ENCODE results near the gene GLCCI1.
A peak's percentile ranks its signal among the peaks of the same experiment; 100 is the strongest.

GLCCI1 gene

GRCh38 chr7:7964250-7964649 lies 4.3 kb upstream of the GLCCI1 start:
- DNase-seq: no peak

DNA sequence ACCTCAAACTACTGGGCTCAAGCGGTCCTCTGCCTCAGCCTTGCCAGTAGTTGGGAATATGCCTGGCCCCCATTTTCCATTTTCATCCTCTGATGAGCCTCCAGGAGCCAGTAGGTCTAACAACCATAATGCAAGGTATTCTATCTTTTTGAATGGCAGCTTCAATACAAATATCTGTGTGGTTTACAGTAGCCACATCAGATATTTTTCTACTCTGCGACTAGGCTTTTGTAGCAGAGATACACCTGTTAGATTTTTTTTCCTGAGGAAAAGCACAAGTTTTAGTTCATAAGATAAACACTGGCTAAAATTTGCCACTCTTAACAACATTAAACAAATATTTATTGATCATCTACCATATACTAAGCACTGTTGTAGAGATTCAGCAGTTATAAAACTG lies 3.9 kb upstream of the GLCCI1 start:
- DNase-seq: no peak

GRCh38 chr7:7965301-7965700 lies 3.3 kb upstream of the GLCCI1 start:
- DNase-seq: no peak

- no peak for DNase-seq
Observed at GRCh38 chr7:7966141-7966734, 2.4 kb upstream of the GLCCI1 start.

DNA sequence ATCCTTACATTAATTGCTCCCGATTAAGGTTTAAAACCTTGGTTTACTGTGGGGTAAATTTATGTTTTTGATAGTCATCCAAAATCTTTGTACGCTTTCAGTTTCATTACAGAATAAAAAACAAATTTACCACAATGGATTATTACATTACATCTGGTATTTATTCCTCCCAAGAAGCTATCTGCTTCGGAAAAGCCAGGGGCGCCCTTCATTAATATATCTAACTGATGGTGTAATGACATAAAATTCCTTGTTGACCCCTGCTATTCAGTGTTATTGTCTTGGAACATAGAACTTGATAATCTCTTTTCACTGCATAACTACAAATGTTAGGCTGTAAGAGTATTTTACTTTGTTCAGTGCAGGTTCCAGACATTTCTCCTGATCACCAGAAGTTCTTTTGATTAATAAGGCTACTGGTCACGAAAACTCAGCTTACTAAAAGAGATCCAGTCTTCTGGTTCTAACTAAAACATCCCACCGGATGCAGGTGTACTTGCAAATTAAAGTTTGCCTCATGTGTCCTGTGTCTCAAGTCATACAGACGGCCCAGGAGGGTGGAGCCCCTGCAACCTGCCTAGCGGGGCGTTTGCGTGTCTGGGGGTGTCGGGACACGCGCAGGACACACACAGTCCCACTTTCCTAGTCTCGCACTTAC lies 581 bp upstream of the GLCCI1 start:
- DNase-seq: no peak

DNA sequence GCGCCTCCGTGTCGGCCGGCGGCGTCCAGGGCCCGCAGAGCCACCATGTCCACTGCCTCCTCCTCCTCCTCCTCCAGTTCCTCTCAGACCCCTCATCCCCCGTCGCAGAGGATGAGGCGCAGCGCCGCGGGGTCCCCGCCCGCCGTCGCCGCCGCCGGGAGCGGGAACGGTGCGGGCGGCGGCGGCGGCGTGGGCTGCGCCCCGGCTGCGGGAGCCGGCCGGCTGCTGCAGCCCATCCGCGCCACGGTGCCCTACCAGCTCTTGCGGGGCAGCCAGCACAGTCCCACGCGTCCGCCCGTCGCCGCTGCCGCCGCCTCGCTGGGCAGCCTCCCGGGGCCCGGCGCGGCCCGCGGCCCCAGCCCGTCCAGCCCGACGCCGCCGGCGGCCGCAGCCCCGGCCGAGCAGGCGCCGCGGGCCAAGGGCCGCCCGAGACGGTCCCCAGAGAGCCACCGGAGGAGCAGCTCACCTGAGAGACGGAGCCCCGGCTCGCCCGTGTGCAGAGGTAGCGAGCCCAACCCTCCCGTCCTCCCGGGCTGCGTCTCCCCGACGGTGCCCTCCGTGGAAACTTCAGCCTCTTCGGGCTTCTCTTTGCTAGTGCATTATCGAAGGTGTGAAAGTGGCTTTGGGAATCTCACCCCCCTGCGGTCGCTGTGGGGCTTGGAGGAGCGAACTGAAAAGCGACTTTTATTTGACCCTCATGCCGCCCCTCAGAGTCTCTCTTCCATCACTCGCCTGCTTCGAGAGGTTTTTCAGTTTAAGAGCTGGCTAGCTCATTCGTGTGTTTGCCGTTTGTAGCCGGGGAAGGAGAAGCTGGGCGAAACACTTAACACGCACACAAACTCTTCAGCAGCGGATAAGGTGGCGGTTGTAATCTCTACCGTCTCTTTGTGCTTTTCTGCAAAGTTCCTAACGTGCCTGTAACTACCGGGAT lies 975 bp downstream of the GLCCI1 start:
- DNase-seq: peak; percentile 41

DNA sequence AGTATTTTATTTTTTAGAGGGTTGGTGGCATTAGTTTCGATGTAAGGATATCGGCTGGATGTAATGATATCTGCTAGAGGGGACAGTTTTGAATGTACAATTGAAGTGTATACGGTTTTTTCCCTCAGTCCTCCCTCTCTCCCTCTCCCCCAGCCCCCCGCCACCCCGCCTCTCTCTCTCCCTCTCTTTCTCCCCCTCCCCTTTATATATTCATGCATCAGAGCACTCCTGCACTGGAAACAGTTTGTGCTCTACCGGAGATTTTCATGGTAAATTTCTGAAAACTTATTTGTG lies 1.6 kb downstream of the GLCCI1 start:
- no peak for DNase-seq

DNA sequence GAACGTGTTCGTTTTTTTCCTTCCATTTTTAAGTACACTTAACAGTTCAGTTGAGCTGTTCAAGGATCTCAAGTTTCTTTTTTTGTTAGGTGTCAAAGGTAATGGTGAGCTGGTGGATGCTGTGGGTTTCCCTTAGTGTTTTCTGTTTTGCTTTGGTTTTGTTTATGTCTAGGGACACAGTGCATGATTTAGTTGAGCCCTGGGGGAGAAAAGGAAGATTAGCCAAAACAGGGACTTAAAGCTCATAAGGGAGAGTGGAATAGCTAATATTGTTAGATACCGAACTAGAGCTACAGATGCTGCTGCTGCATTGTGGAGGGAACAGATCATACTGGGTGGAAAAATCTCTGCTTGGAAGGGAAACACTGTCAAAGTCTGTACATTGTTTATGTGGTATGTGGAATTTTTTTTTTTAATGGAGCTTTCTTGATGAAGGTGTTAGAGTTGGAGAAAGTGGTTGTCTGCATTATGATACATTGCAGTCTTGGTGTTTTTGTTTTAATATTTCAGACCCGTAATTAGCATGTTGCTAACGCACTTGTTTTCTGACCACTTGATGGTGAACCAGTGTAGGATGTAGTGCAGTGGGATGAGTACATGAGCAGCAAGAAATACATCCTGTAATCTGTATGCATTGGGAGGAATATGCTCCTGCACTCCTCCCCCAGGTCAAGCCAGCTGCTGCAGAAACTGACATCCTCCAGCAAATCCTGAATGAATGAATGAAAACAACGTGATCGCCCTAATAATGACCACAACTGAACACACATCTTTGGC lies 2.1 kb downstream of the GLCCI1 start:
- DNase-seq: no peak

DNA sequence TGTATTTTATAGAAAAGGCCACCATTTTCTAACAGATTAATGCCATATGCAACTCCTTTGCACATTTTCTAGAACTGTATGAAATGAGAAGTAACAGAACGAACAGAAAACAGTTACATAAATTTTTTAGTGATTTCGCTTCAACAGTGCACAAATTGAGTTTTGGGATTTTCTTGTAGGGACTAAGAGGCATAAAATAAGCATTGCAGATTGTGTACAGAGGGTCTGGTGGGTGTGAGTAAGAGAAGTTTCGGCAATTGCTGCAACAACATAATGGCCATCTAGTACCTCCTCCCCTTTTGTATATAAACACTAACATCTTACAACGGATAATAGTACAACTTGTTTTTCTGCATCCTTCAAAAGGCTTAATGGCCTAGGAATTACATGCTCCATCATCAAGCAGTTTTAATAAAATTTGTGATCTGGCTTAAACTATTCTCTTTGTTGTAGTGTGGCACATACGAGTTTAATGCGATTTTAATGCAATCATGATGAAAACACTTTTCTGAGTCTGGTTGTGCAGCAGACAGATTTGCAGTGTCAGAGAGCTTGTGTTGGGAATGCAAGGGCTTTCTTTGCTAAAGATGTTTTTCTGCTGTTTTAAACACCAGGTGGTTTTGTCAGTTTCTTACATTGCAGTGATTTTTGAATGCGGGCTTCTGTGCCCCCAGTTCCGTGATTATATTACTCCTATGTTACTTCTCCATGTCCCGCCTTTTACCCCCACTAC lies 2.9 kb downstream of the GLCCI1 start:
- no peak for DNase-seq

GRCh38 chr7:7972128-7972527 lies 3.5 kb downstream of the GLCCI1 start:
- DNase-seq: peak; percentile 17

DNA sequence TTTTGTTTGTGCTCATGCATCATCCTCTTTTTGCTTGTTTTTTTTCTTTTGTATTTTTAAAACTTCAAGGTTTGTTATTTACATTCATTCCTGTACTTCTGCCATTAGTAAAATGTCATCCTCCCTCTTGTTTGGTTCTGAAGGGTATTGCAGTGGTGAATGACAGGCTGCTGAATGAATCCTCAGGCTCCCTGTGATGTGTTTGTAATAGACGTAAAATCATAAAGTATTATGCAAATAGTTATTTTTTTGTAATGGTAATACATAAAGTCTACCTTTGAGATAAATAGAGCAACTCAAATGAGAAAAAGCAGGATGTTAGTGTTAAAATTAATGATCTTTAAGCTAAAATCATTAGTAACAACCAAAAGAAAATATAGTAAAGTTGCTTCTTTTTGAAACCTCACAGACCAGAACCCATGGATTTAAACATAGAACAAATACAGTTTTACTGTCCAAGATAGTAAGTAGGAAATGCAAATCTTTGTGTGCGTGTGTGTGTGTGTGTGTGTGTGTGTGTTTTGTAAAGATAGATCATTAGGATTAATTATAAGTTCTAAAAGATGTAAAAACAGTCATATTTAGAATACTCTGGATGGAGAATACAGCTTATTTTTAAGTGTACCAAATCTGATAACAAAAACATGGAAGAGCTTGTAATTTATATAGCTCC lies 4.5 kb downstream of the GLCCI1 start:
- DNase-seq: no peak

- DNase-seq: no peak
Observed at GRCh38 chr7:7976677-7977076, 8.1 kb downstream of the GLCCI1 start.

DNA sequence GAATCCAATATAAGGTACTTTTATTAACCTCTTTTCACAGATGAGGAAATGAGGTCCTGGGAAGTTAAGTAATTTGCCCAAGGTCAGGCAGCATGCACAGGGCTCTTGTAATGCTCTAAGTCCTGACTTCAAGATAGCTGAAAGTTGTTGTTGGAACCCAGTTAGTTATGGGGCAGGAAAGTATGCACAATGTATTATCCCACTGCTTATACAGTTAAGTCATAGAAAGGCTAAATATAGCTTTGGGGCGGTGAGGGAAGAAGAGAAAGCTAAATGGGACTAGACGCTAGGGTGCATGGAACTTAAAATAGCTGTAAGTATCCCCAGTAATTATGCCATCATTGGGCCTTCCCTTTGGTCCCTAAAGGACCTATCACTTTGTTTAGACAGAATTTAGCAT lies 9.2 kb downstream of the GLCCI1 start:
- no peak for DNase-seq

DNA sequence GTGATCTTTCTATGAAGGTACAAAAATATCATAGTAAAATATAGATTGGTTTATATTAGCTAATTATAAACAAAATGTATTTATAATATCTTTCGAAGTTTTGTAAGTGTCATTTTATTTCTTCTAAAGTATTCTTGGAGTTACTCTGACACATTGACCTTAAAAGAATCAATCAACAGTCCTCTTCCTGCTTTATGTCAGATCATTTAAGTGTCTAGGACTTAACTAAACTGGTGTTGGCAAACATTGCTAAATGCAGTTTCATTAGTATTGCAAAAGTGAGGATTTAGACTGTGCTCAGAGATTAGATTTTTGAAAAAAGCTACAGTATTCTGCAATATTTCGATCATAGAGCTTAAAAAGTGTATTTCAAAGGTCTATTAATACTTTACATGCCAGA lies 10.3 kb downstream of the GLCCI1 start:
- no peak for DNase-seq

DNA sequence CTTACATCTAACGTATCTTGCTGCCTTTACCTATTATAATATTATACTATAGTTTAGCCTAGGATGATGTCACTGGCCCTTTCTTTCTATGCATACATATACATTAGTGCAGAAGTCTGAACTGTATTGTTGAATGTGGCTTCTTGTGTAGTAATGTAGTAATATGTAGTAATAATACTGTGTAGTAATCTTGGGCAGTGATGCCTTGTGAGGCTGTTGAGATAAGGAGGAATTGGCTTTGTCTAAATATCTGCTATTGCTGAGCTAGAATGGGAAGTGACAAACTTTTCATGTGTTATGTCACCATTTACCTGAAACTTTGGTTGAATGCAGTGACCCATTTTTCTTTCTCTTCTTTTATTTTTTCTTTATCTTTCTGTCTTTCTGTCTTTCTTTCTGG lies 11.0 kb downstream of the GLCCI1 start:
- no peak for DNase-seq

DNA sequence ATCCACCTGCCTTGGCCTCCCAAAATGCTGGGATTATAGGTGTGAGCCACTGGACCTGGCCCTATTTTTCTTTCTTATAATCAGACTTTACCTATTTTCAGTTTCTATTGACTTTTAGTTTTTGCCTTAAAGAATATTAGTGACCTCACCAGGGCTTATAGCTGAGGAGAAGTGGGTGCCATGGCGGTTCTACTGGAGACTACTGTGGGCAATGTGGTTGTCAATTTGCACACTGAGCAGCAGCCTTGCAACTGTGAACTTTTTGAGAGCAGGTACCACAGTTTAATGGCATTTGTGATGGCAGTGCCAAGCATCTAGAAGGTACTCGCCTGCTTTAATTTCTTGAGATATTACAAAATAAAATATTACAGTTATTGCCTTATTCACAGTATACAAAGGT lies 11.5 kb downstream of the GLCCI1 start:
- DNase-seq: no peak

- DNase-seq: no peak
Observed at GRCh38 chr7:7982904-7983303, 14.3 kb downstream of the GLCCI1 start.

DNA sequence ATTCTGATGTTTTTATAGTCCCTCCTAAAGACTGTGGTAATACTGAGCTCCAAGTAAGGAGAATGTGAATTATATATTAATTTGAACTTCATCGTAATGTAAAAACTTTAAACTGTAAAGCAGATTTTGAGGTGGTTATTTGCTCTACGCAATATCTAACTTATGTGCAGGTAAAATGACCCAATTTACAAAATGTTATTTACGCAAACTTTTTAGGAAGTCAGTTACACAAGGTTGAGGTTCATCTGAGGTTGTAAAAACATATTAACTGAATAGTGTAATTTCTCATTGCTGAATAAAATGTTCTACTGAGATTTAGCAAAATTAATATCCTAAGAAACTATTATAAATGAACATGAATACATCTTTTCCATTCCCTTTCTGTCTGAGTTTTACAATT lies 15.8 kb downstream of the GLCCI1 start:
- DNase-seq: no peak

GRCh38 chr7:7988706-7989105 lies 20.1 kb downstream of the GLCCI1 start:
- DNase-seq: no peak

GRCh38 chr7:7989133-7989532 lies 20.5 kb downstream of the GLCCI1 start:
- no peak for DNase-seq

DNA sequence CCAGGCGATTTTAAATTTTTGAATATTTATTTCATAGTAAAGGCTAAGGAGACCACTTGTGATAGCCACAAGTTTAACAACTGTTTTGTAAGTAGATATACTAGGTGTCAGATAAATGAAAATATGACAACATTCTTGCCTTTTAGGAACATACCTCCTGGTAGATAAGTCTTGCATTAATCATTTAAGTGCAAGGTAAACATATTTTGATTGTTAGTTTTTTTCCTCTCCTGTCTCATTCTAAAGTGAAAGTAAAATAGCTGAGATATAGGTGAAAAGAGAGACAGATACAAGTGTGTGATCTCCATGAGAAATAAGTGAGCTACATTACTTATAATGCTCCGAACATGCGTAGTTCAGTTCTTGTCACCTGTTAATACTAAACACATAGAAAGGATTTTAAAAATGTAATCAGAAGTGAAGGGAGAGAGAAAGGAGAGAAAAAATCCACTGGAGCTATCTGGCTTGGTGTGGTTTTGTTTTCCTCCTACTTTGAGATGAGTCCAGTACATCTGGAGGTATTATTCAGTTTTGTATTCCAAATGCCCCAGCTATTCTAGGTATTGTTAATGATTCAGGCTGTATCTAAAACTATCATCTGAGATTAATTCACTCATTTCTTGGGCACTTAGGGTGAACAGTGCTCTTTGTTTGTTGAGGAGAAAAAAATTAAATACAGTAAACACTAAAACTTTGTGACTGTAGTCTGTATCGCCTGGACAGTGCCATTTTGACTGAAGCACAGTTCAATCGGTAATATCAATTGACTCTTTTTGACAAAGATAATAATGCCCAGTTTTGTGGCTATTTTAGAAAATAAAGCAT lies 21.2 kb downstream of the GLCCI1 start:
- no peak for DNase-seq
